ENCODE results near the gene MYO18A.
"Not testable (repeated sequence)": the region's sequence is repeated elsewhere in the genome, so short reads cannot be mapped to it uniquely, and the experiment has no call there.

Gene MYO18A

GRCh38 chr17:29095439-29095838, 84.8 kb downstream of the MYO18A start:
- DNase-seq = no peak

- no peak for DNase-seq
Observed at GRCh38 chr17:29094101-29094708, 86.0 kb downstream of the MYO18A start.

GRCh38 chr17:29093090-29093871, 86.9 kb downstream of the MYO18A start:
- DNase-seq = no peak

GRCh38 chr17:29091606-29092289, 88.5 kb downstream of the MYO18A start:
- DNase-seq = peak; percentile 55

GRCh38 chr17:29090750-29091605, 89.2 kb downstream of the MYO18A start:
- DNase-seq = peak; percentile 42

- DNase-seq = no peak
Observed at GRCh38 chr17:29090108-29090507, 90.1 kb downstream of the MYO18A start.

- peak; percentile 93 for DNase-seq
Observed at GRCh38 chr17:29089601-29090044, 90.6 kb downstream of the MYO18A start.

GRCh38 chr17:29088782-29089181, 91.4 kb downstream of the MYO18A start:
- DNase-seq = not testable (repeated sequence)

- no peak for DNase-seq
Observed at GRCh38 chr17:29086628-29087332, 93.4 kb downstream of the MYO18A start.

- DNase-seq = no peak
Observed at GRCh38 chr17:29085223-29085622, 95.0 kb downstream of the MYO18A start.

GRCh38 chr17:29084541-29085146, 95.6 kb downstream of the MYO18A start:
- DNase-seq = peak; percentile 84

GRCh38 chr17:29080965-29081364, 99.2 kb downstream of the MYO18A start:
- no peak for DNase-seq

- no peak for DNase-seq
Observed at GRCh38 chr17:29080323-29080722, 99.9 kb downstream of the MYO18A start.

GRCh38 chr17:29079887-29080286, 100.3 kb downstream of the MYO18A start:
- no peak for DNase-seq

GRCh38 chr17:29079433-29079832, 100.8 kb downstream of the MYO18A start:
- no peak for DNase-seq

- no peak for DNase-seq
Observed at GRCh38 chr17:29078183-29079045, 101.8 kb downstream of the MYO18A start.

GRCh38 chr17:29077320-29077719, 102.9 kb downstream of the MYO18A start:
- DNase-seq = no peak

GRCh38 chr17:29076722-29077121, 103.5 kb downstream of the MYO18A start:
- peak; percentile 57 for DNase-seq

- DNase-seq = no peak
Observed at GRCh38 chr17:29076087-29076486, 104.1 kb downstream of the MYO18A start.

- no peak for DNase-seq
Observed at GRCh38 chr17:29074488-29074887, 105.7 kb downstream of the MYO18A start.

GRCh38 chr17:29073520-29073919, 106.7 kb downstream of the MYO18A start:
- no peak for DNase-seq

Data from NCI-H526 treated with DMSO at 0.1 percent for 48 hours (cell line).